BE2C (cell line): ENCODE measurements around the gene CXCL14.

ENCODE experiments used
- DNase-seq: peaks from one replicate; pipeline ENCODE4 v3.0.0-alpha.2; 2020
- H3K27me3 ChIP-seq: fragments of 250-450 bp; sonication (Bioruptor Pico); 2 replicates; pipeline ENCODE4 v1.5.1; 2020; ENCODE audit warnings: mild to moderate bottlenecking
- H3K36me3 ChIP-seq: fragments of 250-450 bp; sonication (Bioruptor Pico); 2 replicates; pipeline ENCODE4 v1.5.1; 2020; ENCODE audit warnings: mild to moderate bottlenecking
- H3K4me1 ChIP-seq: fragments of 250-450 bp; sonication (Bioruptor Pico); 2 replicates; pipeline ENCODE4 v1.5.1; 2020
- H3K4me3 ChIP-seq: 2 replicates; pipeline ENCODE4 v1.5.1; 2011; ENCODE audit warnings: low read depth, low read length
- H3K9me3 ChIP-seq: fragments of 250-450 bp; sonication (Bioruptor Pico); 2 replicates; pipeline ENCODE4 v1.5.1; 2020
- TF ChIP-seq, protein P1 (sequence below): IDR thresholded peaks from 2 replicates; pipeline ENCODE4 v1.5.1; 2012; ENCODE audit warnings: mild to moderate bottlenecking, low read depth, low read length

Gene CXCL14

DNA sequence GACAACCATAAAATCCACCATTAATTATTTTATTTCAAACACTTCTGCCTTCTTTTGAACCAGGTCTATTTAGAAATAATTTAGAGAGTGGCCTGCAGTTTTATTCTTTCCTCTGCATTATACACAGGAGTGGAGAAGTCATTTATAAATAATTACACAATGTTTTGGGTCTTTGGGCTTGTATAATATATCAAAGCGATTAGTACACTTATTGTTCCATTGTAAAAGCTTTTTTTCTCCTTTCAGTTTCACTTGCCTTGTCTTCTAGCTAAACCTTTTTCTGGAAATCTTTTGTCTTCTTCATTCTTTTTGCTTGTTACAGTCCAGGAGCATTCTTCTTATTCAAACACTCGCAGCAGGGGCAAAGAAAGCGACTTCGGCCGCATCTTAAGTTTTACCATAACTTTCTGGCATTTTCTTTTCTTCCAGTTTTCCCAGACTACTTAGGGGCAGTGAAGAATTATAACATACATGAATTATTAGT, 35.7 kb downstream of the CXCL14 start:
- TF ChIP-seq, protein P1, sequence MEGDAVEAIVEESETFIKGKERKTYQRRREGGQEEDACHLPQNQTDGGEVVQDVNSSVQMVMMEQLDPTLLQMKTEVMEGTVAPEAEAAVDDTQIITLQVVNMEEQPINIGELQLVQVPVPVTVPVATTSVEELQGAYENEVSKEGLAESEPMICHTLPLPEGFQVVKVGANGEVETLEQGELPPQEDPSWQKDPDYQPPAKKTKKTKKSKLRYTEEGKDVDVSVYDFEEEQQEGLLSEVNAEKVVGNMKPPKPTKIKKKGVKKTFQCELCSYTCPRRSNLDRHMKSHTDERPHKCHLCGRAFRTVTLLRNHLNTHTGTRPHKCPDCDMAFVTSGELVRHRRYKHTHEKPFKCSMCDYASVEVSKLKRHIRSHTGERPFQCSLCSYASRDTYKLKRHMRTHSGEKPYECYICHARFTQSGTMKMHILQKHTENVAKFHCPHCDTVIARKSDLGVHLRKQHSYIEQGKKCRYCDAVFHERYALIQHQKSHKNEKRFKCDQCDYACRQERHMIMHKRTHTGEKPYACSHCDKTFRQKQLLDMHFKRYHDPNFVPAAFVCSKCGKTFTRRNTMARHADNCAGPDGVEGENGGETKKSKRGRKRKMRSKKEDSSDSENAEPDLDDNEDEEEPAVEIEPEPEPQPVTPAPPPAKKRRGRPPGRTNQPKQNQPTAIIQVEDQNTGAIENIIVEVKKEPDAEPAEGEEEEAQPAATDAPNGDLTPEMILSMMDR = no peak

DNA sequence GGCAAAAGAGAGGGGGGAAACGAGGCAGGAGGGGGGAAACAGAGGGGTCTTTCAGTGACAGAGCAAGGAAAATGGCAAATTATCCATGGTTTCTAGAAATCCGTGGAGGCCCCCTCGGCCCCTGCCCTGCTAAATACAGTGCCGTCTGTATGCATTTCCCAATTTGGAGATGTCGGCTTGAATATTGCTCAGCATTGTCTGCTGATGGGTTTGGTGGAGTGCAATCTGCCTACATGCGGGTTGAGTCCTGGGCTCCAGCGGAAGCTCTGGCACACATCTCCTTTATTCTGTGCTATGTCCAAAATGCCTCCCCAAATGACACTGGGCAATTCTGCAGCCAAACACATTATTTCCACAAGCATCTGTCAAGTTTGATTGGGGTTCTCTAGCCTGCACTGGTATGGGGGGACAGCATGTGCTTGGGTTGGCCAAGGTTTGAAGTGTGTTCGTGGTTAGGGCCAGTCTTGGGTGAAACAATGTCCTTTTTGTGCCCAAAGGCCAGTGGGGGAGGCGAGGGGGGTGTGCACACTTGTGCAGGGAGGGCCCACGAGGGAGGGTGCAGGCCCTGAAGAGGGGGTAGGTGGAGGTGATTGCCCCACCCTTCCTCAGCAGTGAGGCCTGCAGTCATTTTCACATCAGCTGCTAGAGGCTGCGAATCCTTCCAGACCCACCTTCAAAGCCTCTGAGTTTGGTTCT, 36.8 kb downstream of the CXCL14 start:
- no peaks in the 10 kb centered on the region for H3K4me1 ChIP-seq
- peaks cover 85% of the 10 kb centered on the region for H3K27me3 ChIP-seq
- no peaks in the 10 kb centered on the region for H3K9me3 ChIP-seq
- H3K4me3 ChIP-seq = no peak overlapping the region
- TF ChIP-seq, protein P1 = no peak
- no peak for DNase-seq
- no peaks in the 10 kb centered on the region for H3K36me3 ChIP-seq

More for the DNA sequence above, 35.7 kb downstream of the CXCL14 start:
- Histone ChIP-seq H3K36me3 (no peaks in the 10 kb centered on the region), H3K4me3 (no peak overlapping the region; the same call in 1 of the 2 replicates), H3K27me3 (peaks cover 85% of the 10 kb centered on the region), H3K4me1 (no peaks in the 10 kb centered on the region), H3K9me3 (no peaks in the 10 kb centered on the region)
- no peak for DNase-seq

DNA sequence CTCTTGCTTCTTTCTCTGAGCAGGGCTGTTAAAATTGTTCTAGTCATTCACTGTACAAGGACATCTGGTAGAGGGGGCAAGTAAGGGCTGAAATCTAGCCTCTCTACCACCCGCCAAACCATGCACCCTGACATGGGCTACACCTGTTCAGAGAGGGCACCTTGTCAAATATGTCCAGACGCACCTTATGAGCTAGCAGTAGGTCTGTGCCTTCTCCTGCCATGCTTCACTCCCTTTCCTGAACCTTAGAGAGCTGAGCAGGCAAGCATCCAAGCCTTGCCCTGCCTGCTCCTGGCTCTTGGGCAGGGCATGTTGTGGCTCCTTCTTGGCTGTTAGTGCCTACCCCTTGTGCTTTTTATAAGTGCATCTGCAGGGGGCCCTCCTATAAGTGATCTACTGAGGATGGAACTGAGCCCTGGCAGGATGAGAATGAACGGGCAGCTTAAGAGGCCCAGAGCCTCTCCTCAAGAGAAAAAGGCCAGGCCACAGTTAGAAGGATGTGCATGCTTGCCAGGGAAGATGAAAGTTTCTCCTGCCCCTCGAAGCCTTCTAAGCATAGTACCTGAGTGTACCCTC, 39.3 kb downstream of the CXCL14 start:
- no peak overlapping the region for H3K4me3 ChIP-seq
- TF ChIP-seq, protein P1 = no peak
- H3K27me3 ChIP-seq = peaks cover 84% of the 10 kb centered on the region
- no peaks in the 10 kb centered on the region for H3K9me3 ChIP-seq
- no peaks in the 10 kb centered on the region for H3K4me1 ChIP-seq
- no peaks in the 10 kb centered on the region for H3K36me3 ChIP-seq
- no peak for DNase-seq

DNA sequence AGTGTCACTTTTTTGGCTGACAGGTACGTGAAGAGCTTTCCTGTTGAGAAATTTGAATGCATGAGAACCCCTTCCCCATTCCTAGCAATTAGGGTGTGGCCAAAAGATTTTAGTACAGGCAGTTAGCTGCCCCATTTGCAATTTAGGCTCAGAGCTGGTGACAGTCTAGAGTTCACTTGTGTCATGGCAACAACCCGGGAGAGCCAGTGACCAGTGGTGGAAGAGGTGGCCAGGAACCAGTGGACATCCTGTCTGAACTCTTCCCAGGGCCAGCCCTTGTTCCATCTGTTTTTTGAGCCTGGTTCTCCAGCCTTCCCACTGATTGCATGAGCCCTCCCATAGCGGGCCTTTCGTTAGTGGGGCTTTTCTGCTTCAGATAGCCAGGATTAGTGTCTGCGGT, 40.5 kb downstream of the CXCL14 start:
- H3K36me3 ChIP-seq = no peaks in the 10 kb centered on the region
- TF ChIP-seq, protein P1 = no peak
- DNase-seq = no peak
- H3K9me3 ChIP-seq = no peaks in the 10 kb centered on the region
- no peaks in the 10 kb centered on the region for H3K4me1 ChIP-seq
- H3K27me3 ChIP-seq = peaks cover 84% of the 10 kb centered on the region
- H3K4me3 ChIP-seq = no peak overlapping the region

DNA sequence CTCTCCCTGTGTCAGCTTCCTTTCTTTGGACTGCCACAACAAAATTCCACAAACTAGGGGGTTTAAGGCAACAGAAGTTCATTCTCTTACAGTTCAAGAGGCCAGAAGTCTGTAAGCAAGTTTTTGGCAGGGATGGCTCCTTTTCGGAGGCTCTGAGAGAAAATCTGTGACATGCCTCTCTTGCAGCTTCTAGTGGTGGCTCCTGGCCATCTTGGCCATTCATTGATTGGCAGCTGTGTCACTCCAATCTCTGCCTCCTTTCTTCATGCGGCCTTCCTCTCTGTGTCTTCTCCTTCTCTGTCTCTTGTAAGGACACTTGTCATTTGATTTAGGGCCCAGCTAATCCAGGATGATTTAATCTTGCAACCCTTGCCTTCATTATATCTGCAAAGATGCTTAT, 41.0 kb downstream of the CXCL14 start:
- Histone ChIP-seq H3K27me3 (peaks cover 83% of the 10 kb centered on the region), H3K9me3 (no peaks in the 10 kb centered on the region), H3K4me1 (no peaks in the 10 kb centered on the region), H3K4me3 (no peak overlapping the region), H3K36me3 (no peaks in the 10 kb centered on the region)
- TF ChIP-seq, protein P1 = no peak
- no peak for DNase-seq

DNA sequence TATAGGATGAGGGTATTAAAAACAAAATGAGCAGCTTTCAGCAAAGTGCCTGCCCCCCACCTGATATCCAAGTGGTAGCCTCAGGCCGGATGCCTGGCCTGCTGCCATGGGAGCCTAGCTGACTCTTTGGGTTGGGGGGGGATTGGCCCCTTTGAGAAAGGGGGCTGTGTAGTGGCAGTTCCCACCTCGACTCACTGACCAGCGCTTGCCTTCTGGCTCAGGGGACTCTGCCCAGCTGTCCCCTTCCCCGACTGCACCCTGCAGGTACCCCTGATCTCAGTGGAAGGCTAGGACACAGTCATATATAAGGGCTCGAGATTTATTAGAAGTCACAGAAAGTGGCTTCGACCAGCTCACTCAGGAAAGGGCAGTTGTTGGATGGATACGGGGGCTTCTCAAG, 41.5 kb downstream of the CXCL14 start:
- Histone ChIP-seq H3K36me3 (no peaks in the 10 kb centered on the region), H3K27me3 (peaks cover 83% of the 10 kb centered on the region), H3K9me3 (no peaks in the 10 kb centered on the region), H3K4me3 (no peak overlapping the region), H3K4me1 (no peaks in the 10 kb centered on the region)
- no peak for DNase-seq
- TF ChIP-seq, protein P1 = no peak
